Stromal cell of bone marrow (primary cell): Measurements from ENCODE around the gene FAM240A.
"Not testable (repeated sequence)": the region's sequence is repeated elsewhere in the genome, so short reads cannot be mapped to it uniquely, and the experiment has no call there.

Source experiments
- DNase-seq: peaks from one replicate; pipeline ENCODE4 v3.0.0-alpha.2; 2012; ENCODE audit warnings: low read depth

Gene FAM240A

GRCh38 chr3:46612324-46612723, at the start of gene FAM240A:
TSS of gene FAM240A (plus strand) at chr3:46612525. CDS start at chr3:46612684, 159 bp downstream.
- DNase-seq: peak; percentile 66

GRCh38 chr3:46564190-46565021, 47.9 kb upstream of the FAM240A start:
- no peak for DNase-seq

- no peak for DNase-seq
These were observed 47.2 kb upstream of the FAM240A start for GRCh38 chr3:46565077-46565476.

- DNase-seq: no peak
These were observed 46.7 kb upstream of the FAM240A start for GRCh38 chr3:46565607-46566039.

GRCh38 chr3:46566040-46566641, 46.2 kb upstream of the FAM240A start, which contains the start of gene LRRC2:
TSS of gene LRRC2 (minus strand) at chr3:46566302. CDS start at chr3:46551591, 14,711 bp downstream.
- DNase-seq: peak; percentile 33

- no peak for DNase-seq
These were observed 40.6 kb upstream of the FAM240A start for GRCh38 chr3:46571684-46572083.

- DNase-seq: no peak
These were observed 38.6 kb upstream of the FAM240A start for GRCh38 chr3:46573701-46574100.

GRCh38 chr3:46574243-46574646, 38.1 kb upstream of the FAM240A start:
- DNase-seq: no peak

GRCh38 chr3:46574881-46575576, 37.3 kb upstream of the FAM240A start:
- DNase-seq: no peak

GRCh38 chr3:46575577-46576222, 36.6 kb upstream of the FAM240A start:
- DNase-seq: no peak

- no peak for DNase-seq
These were observed 35.9 kb upstream of the FAM240A start for GRCh38 chr3:46576386-46576785.

GRCh38 chr3:46576879-46577278, 35.4 kb upstream of the FAM240A start:
- no peak for DNase-seq

GRCh38 chr3:46577580-46578249, 34.6 kb upstream of the FAM240A start:
- not testable (repeated sequence) for DNase-seq

- no peak for DNase-seq
These were observed 33.2 kb upstream of the FAM240A start for GRCh38 chr3:46578973-46579755.

- no peak for DNase-seq
These were observed 32.5 kb upstream of the FAM240A start for GRCh38 chr3:46579756-46580286.

- DNase-seq: no peak
These were observed 31.6 kb upstream of the FAM240A start for GRCh38 chr3:46580675-46581074.

- no peak for DNase-seq
These were observed 27.5 kb upstream of the FAM240A start for GRCh38 chr3:46584598-46585467.

GRCh38 chr3:46585799-46586693, 26.3 kb upstream of the FAM240A start:
- no peak for DNase-seq
